Stimulated activated CD8-positive, alpha-beta memory T cell treated with anti-CD3 and anti-CD28 coated beads, Interleukin-4, amount 100 ng/mL, for 48 hours (primary cell): Measurements from ENCODE around the gene MAEA.
"Not testable (repeated sequence)": the region's sequence is repeated elsewhere in the genome, so short reads cannot be mapped to it uniquely, and the experiment has no call there.

Source experiments
- DNase-seq: peaks from one replicate; pipeline ENCODE4 v3.0.0-alpha.2; 2020

The MAEA gene

GRCh38 chr4:1285151-1285789 lies 4.4 kb upstream of the MAEA start:
- DNase-seq = no peak

DNA sequence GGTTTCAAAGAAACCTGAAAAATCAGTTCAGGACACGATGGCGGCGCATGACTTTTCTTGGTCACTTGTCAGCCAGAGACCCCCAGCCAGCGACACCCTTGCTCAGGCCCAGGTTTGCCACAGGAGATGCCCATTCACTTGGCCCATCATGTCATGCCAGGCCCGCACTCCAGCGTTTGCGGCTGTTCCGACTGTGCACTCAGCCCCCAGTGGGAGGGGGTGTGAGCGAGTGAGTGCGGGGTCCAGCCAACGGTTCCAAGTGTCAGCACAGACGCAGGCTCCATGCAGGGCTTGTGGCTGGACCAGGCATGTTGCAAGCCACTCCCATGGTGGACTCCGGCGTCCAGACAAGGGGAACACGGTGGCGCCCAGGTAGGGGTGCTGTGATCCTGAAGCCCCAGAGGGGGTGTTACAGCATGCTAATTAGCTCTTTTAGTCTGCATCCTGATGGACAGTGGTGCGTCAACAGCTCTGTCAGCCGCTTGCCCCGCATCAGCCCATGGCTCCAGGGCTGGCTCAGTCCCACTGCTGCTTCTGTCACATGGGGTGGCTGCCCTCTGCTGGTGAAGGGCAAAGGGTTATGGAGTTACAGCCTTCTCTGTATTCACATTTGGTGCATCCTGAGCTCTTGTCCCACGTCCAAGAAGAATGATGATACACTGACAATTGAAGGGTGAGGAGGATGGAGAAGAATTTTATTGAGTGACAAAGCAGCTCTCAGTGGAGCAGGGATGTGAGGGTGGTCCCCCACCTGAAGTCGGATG lies 3.7 kb upstream of the MAEA start:
- DNase-seq = peak; percentile 71

GRCh38 chr4:1288786-1289185 lies 905 bp upstream of the MAEA start:
- DNase-seq = no peak

GRCh38 chr4:1290165-1290977 lies 680 bp downstream of the MAEA start:
- peak; percentile 39 for DNase-seq

- DNase-seq = no peak
Observed at GRCh38 chr4:1291091-1291490, 1.4 kb downstream of the MAEA start.

DNA sequence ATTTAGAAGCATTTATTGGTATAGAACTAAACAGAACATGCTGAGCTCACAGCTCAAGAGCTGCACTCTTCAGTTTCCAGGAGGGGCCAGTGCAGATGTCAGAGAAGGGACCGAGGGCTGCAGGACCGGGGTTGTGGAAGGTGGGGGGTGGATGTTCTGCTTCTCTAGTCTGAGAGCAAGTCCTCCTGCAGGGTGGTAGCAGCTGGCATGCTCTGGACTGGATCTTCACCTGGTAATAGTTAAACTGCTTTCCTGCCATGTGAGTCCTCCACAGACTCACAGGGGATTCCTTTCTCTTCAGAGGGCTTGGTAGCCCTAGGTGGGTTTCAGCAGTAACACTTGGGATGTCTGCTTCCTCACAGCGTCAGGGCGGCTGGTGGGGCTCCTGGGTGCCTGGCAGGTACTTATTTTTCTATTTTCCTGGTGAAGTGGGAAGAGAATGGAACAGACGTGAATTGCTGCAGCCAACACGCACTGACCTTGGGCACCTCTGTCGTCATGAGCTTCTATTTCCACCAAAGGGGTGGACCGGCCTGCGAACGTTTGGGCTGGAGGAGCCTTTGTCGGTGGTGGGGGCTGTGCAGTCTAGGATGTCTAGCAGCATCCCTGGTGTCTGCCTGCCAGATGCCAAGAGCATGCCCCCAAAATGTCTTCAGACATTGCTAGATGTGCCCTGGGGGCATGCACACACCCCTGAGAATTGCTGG lies 2.5 kb downstream of the MAEA start:
- no peak for DNase-seq

- DNase-seq = not testable (repeated sequence)
Observed at GRCh38 chr4:1292703-1293011, 3.0 kb downstream of the MAEA start.

GRCh38 chr4:1293531-1293941 lies 3.8 kb downstream of the MAEA start:
- DNase-seq = no peak

DNA sequence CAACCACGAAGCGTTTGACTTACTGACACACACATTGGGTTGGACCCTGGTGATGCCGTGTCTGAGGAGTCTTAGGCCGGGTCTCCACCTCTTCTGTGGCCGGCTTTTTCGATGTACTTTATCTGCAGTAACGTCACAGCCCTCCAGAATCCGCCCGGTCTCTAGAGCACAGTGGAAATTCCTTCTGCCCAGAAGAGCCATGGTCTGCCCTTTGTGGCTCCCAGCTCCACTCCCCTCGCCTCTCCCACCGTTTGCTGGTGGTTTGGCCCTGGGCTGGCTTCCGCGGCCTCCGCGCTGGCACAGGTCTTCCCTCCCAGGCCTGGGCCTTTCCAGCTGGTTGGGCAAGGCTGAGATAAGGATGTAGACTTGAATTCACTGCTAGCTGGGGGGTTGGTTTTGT lies 4.3 kb downstream of the MAEA start:
- no peak for DNase-seq

DNA sequence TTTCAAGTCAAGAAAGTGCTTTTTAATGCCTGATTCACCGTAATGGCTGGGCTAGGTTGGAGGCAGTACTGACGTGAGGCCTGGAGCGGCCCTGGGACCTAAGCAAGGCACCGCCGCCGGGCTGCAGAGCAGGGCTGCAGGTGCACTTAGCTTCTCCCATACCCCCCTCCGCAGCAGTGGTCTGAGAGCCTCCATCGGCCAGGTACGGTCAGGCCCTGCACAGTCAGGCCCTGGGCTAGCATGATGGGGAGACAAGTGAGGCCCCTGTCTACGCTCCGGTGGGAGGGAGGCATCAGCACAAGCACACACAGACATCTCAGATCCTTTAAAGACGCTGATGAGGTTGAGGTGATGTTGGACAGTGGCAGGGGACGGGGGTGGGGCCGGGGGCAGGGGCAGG lies 4.7 kb downstream of the MAEA start:
- DNase-seq = no peak

GRCh38 chr4:1294891-1295290 lies 5.2 kb downstream of the MAEA start:
- no peak for DNase-seq

DNA sequence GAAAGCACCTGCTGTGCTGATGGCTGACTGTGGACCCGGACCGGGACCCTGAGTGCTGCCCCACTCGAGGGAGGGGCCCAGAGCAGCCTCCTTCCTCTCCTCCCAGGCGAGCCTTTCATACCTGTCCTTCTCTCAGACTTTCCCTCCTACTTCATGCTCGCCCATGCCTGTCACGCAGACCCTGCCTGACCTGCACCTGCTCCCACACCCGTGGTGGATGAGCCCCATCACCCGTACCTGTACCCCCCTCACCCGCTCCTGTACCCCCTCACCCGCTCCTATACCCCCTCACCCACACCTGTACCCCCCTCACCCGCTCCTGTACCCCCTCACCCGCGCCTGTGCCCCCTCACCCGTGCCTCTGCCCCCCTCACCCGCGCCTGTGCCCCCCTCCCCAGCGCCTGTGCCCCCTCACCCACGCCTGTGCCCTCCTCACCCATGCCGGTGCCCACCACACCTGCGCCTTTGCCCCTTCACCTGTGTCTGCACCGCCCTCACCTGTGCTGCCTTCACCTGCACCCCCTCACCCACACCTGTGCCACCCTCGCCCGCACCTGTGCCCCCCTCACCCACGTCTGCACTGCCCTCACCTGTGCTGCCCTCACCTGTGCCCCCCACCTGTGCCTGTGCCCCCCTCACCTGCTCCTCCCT lies 5.8 kb downstream of the MAEA start:
- no peak for DNase-seq

DNA sequence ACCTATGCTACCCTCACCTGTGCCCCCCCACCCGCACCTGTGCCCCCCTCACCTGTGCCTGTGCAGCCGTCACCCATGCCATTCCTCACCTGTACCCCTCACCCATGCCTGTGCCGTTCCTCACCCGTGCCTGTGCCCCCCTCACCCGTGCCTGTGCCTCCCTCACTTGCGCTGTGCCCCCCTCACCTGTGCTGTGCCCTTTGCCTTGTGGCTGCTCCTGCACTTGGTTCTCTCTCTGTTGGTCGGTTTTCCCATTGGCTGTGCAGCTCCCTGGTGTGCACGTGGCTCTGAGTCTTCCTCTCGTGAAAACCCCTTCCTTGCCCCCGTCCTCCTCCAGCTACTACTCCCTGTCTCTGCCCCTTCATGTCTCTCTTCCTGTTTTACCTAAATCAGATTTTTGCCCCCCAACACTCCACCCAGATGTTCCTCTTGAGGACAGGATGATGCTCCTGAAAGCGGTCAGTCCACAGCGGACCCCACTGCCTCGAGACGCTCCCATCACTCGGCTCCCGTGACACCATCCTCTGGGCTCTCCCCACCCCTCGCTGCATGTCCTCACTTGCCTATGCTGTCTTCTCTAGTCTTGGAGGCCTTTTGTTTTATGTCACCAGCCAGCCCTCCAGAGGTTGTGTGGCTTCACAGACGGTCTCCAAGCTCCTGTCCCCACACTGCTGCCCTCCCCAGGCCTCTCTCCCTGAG lies 6.8 kb downstream of the MAEA start:
- DNase-seq = no peak

DNA sequence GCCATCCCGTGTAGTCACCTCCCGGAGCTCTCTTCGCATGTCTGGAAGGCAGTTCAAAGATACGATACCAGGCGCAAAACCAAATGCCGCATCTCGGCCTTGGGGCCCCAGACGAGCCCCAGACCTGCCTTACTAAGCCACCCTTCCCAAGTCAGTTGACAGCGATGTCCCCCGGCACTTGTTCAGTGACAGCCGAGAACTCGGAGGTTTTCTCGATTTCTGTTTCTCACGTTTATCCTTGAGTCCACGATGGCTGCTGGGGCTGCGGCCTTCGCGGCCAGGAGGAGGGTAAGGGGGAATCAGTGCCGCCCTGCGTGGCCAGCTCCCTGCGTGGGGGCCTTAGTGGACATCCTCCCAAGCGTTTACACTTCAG lies 7.3 kb downstream of the MAEA start:
- no peak for DNase-seq

DNA sequence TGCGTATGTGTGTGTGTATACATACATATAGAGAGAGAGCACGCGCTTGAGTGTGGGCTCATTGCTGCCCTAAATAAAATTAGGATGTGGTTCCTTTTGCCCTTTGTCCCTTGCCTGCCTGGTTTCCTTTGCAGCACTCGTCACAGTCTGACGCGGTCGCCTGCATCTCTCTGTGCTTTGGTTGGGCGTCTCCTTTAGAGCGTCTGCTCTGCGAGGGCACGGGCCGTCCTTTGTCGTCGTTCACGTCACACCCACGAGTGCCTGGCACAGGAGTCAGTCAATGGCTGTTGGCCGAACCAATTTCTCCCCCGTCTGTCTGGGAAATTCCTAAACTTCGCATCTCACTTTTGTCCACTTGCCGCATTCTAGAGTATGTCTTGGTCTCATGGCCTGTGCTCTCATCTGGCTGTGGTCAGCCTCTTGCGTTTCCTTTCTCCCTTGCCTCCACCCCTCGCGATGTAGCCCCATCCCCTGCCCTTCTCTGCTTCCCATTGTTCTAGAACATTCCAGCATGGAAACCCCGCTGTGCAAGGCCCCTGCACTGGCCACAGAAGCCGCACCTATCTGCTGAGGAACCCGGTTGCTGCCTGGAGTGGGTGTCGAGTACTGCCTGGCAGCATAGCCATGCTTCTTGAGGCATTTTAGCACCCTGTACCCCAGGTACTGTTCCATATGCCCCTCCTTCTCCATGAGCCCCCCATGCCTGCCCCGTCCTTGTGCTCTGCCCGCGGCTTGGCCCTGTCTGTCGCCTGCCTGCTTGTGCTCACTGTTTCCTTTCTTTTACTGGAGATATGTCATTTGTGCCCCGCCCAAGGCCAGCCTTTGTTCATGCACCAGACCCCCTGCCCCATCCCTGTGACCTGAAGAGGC lies 8.0 kb downstream of the MAEA start:
- DNase-seq = no peak

GRCh38 chr4:1298461-1298860 lies 8.8 kb downstream of the MAEA start:
- DNase-seq = no peak

GRCh38 chr4:1299301-1299860 lies 9.7 kb downstream of the MAEA start:
- no peak for DNase-seq

GRCh38 chr4:1300466-1301455 lies 11.1 kb downstream of the MAEA start:
- DNase-seq = no peak

- DNase-seq = no peak
Observed at GRCh38 chr4:1302159-1302558, 12.5 kb downstream of the MAEA start.

- DNase-seq = no peak
Observed at GRCh38 chr4:1305261-1305711, 15.6 kb downstream of the MAEA start.
